HCT116 (cell line): ENCODE results near the gene MAMLD1. TPM values are rescaled to one million over a fixed set of nuclear protein-coding genes. Genes with fewer than 3 reads are reported as not detected.

Source experiments
- ATAC-seq: fragments of 200-7000 bp; cut with Tn5 transposase; 2 replicates; pipeline ENCODE4 v1.9.1; 2020; ENCODE audit warnings: mild to moderate bottlenecking, moderate library complexity
- BruUV-seq: library from RNA; stranded (reverse); fragments of 400-500 nt; replicated peaks from 2 replicates; lab custom pipeline; 2021; lab: Mats Ljungman, UMichigan
- CTCF ChIA-PET: fragments of 300-600 bp; sonication (Branson Sonifier 250); formaldehyde crosslinking; loops from one replicate; lab custom pipeline; 2021; ENCODE audit warnings: antibody characterized with exemption; lab: Charles Lee
- POLR2A ChIA-PET: fragments of 300-600, 350-600 bp; sonication (Branson Sonifier 250); formaldehyde crosslinking; loops from one replicate; lab custom pipeline; 2021; ENCODE audit warnings: antibody characterized with exemption; lab: Charles Lee
- RAD21 ChIA-PET, 2 experiments: fragments of 300-600 bp; sonication (Branson Sonifier 250); formaldehyde crosslinking; loops; one replicate each; lab custom pipeline; 2023; ENCODE audit warnings: low total read pairs in 2 of 2; ENCODE audit not compliant: uncharacterized antibody in 2 of 2, unreplicated experiment in 2 of 2, low non-redundant PET in 1 of 2; lab: Charles Lee
- DNase-seq: peaks from one replicate; pipeline ENCODE4 v3.0.0-alpha.2; 2010; ENCODE audit warnings: low read depth, low spot score
- H2AFZ ChIP-seq: fragments of 200-600 bp; shearing (Covaris generic), sonication (generic); 2 replicates; pipeline ENCODE4 v1.6.1; 2017; ENCODE audit warnings: low read depth, mixed run types, mixed read lengths, antibody characterized with exemption, low read length; ENCODE audit not compliant: poor library complexity, severe bottlenecking
- H3K27ac ChIP-seq: 2 replicates; pipeline ENCODE4 v1.5.1; 2012; ENCODE audit warnings: low read depth, low read length
- H3K27me3 ChIP-seq: fragments of 200-600 bp; sonication (generic); 2 replicates; pipeline ENCODE4 v1.6.1; 2016; ENCODE audit warnings: mixed run types, low read length, mixed read lengths; ENCODE audit not compliant: insufficient read depth
- H3K36me3 ChIP-seq, 2 experiments: fragments of 200-500 bp in 1 of 2; fragments of 200-600 bp in 1 of 2; sonication (Bioruptor generic) in 1 of 2; sonication (generic) in 1 of 2; 2 replicates each; pipeline versions ENCODE4 v1.5.1 to v1.6.1; 2014 to 2016; ENCODE audit warnings: low read length in 2 of 2, inconsistent platforms in 1 of 2, mixed read lengths in 1 of 2, mixed run types in 1 of 2; ENCODE audit not compliant: insufficient read depth in 2 of 2, control insufficient read depth in 1 of 2
- H3K4me1 ChIP-seq, 2 experiments: fragments of 200-600 bp in 1 of 2; sonication (generic) in 1 of 2; 2 replicates each; pipeline versions ENCODE4 v1.5.1 to v1.6.1; 2012 to 2017; ENCODE audit warnings: low read length in 2 of 2, inconsistent platforms in 1 of 2, mild to moderate bottlenecking in 1 of 2, mixed read lengths in 1 of 2, mixed run types in 1 of 2, moderate library complexity in 1 of 2; ENCODE audit not compliant: insufficient read depth in 2 of 2, control insufficient read depth in 1 of 2
- H3K4me2 ChIP-seq: fragments of 200-600 bp; sonication (generic); 2 replicates; pipeline ENCODE4 v1.6.1; 2017; ENCODE audit warnings: mixed run types, low read length, mixed read lengths
- H3K4me3 ChIP-seq, 2 experiments: fragments of 200-600 bp in 1 of 2; sonication (generic) in 1 of 2; replicated peaks in 1 of 2; 2 replicates each; pipeline ENCODE4 v1.5.1; 2011 to 2016; ENCODE audit warnings: low read length in 2 of 2, control low read depth in 1 of 2, low read depth in 1 of 2, mild to moderate bottlenecking in 1 of 2, mixed read lengths in 1 of 2, mixed run types in 1 of 2
- H3K79me2 ChIP-seq: fragments of 200-600 bp; sonication (generic); 2 replicates; pipeline ENCODE4 v1.6.1; 2017; ENCODE audit warnings: mild to moderate bottlenecking, mixed run types, low read length, moderate library complexity, mixed read lengths; ENCODE audit not compliant: insufficient read depth
- H3K9ac ChIP-seq: fragments of 200-600 bp; sonication (generic); 2 replicates; pipeline ENCODE4 v1.6.1; 2016; ENCODE audit warnings: low read length, mixed read lengths
- H3K9me2 ChIP-seq: fragments of 200-600 bp; sonication (generic), shearing (Covaris generic); 2 replicates; pipeline ENCODE4 v1.6.1; 2017; ENCODE audit warnings: mixed run types, mild to moderate bottlenecking, moderate library complexity; ENCODE audit not compliant: insufficient read depth
- H3K9me3 ChIP-seq, 2 experiments: fragments of 200-500 bp in 1 of 2; fragments of 200-600 bp in 1 of 2; sonication (Bioruptor generic) in 1 of 2; sonication (generic) in 1 of 2; 2 replicates each; pipeline ENCODE4 v1.6.1; 2014 to 2017; ENCODE audit warnings: low read length in 2 of 2, mixed read lengths in 2 of 2, inconsistent platforms in 1 of 2, low read depth in 1 of 2, mild to moderate bottlenecking in 1 of 2, mixed run types in 1 of 2, moderate library complexity in 1 of 2; ENCODE audit not compliant: control insufficient read depth in 1 of 2, insufficient read depth in 1 of 2
- H4K20me1 ChIP-seq: fragments of 200-600 bp; sonication (generic), shearing (Covaris generic); 2 replicates; pipeline ENCODE4 v1.6.1; 2017; ENCODE audit warnings: mixed run types, mild to moderate bottlenecking, moderate library complexity; ENCODE audit not compliant: insufficient read depth
- CBX3 ChIP-seq: IDR thresholded peaks from 2 replicates; pipeline ENCODE4 v1.6.1; 2012; ENCODE audit warnings: low read depth
- EGR1 ChIP-seq: IDR thresholded peaks from 2 replicates; pipeline ENCODE4 v1.6.1; 2012; ENCODE audit warnings: low read depth
- ELF1 ChIP-seq: IDR thresholded peaks from 2 replicates; pipeline ENCODE4 v1.6.1; 2012; ENCODE audit warnings: low read depth, borderline replicate concordance
- EZH2 ChIP-seq: fragments of 200-600 bp; sonication (generic); IDR thresholded peaks from 2 replicates; pipeline ENCODE4 v1.6.1; 2017; ENCODE audit warnings: antibody characterized with exemption, mixed run types
- EZH2phosphoT487 ChIP-seq: fragments of 200-600 bp; IDR thresholded peaks from 2 replicates; pipeline ENCODE4 v1.6.1; 2018; ENCODE audit warnings: antibody characterized with exemption, borderline replicate concordance
- FOSL1 ChIP-seq: IDR thresholded peaks from 2 replicates; pipeline ENCODE4 v1.6.1; 2012; ENCODE audit warnings: low read depth
- JUND ChIP-seq: IDR thresholded peaks from 2 replicates; pipeline ENCODE4 v1.6.1; 2012
- POLR2A ChIP-seq: IDR thresholded peaks from 2 replicates; pipeline ENCODE4 v1.7.0; 2011; ENCODE audit warnings: borderline replicate concordance; ENCODE audit not compliant: insufficient read depth, insufficient read length; ENCODE audit errors: extremely low read depth
- POLR2AphosphoS5 ChIP-seq: IDR thresholded peaks from 2 replicates; pipeline ENCODE4 v1.6.1; 2011; ENCODE audit warnings: mild to moderate bottlenecking, low read depth, low read length, moderate library complexity
- RAD21 ChIP-seq: IDR thresholded peaks from 2 replicates; pipeline ENCODE4 v1.6.1; 2012; ENCODE audit warnings: low read depth, mild to moderate bottlenecking
- SIN3A ChIP-seq: IDR thresholded peaks from 2 replicates; pipeline ENCODE4 v1.6.1; 2012; ENCODE audit warnings: low read depth
- SP1 ChIP-seq: IDR thresholded peaks from 2 replicates; pipeline ENCODE4 v1.6.1; 2012; ENCODE audit warnings: low read depth
- SRF ChIP-seq: IDR thresholded peaks from 2 replicates; pipeline ENCODE4 v1.6.1; 2012; ENCODE audit warnings: low read depth
- TCF7L2 ChIP-seq: IDR thresholded peaks from 2 replicates; pipeline ENCODE4 v1.7.0; 2011; ENCODE audit warnings: borderline replicate concordance, inconsistent platforms; ENCODE audit not compliant: insufficient read depth, insufficient read length; ENCODE audit errors: extremely low read depth
- ZFX ChIP-seq: fragments of 450-650 bp; IDR thresholded peaks from 2 replicates; pipeline ENCODE4 v1.6.1; 2017
- ZNF274 ChIP-seq: fragments of 200-500 bp; sonication (Bioruptor generic); IDR thresholded peaks from 2 replicates; pipeline ENCODE4 v1.6.1; 2014; ENCODE audit warnings: mild to moderate bottlenecking, low read depth, low read length, inconsistent platforms
- intact Hi-C: fragments of 100-400 bp; cut with micrococcal nuclease; formaldehyde crosslinking; loops from 2 replicates; pipeline ENCODE4 v1.10.0; 2022
- total RNA-seq: library from RNA; stranded (reverse); gene quantifications from one replicate; pipeline ENCODE4 v1.2.1, GENCODE V29; 2021; ENCODE audit not compliant: unreplicated experiment
- TF ChIP-seq, protein P1 (sequence below): IDR thresholded peaks from 2 replicates; pipeline ENCODE4 v1.6.1; 2012
- TF ChIP-seq, protein P2 (sequence below): IDR thresholded peaks from 2 replicates; pipeline ENCODE4 v1.6.1; 2012; ENCODE audit warnings: low read depth
- TF ChIP-seq, protein P3 (sequence below): IDR thresholded peaks from 2 replicates; pipeline ENCODE4 v1.6.1; 2012
- TF ChIP-seq, protein P4 (sequence below), 3 experiments: fragments of 200-600 bp in 1 of 3; sonication (generic) in 1 of 3; IDR thresholded peaks in 2 of 3; conservative IDR thresholded peaks in 1 of 3; 2 replicates each; pipeline ENCODE4 v1.5.1; 2012 to 2017; ENCODE audit warnings: low read depth in 2 of 3, low read length in 2 of 3, antibody characterized with exemption in 1 of 3, borderline replicate concordance in 1 of 3, control low read depth in 1 of 3, mild to moderate bottlenecking in 1 of 3, mixed read lengths in 1 of 3, mixed run types in 1 of 3, moderate library complexity in 1 of 3; ENCODE audit not compliant: insufficient read depth in 1 of 3

Gene MAMLD1
- total RNA-seq, 1 experiment from 2014 or later: 3.6 TPM

DNA sequence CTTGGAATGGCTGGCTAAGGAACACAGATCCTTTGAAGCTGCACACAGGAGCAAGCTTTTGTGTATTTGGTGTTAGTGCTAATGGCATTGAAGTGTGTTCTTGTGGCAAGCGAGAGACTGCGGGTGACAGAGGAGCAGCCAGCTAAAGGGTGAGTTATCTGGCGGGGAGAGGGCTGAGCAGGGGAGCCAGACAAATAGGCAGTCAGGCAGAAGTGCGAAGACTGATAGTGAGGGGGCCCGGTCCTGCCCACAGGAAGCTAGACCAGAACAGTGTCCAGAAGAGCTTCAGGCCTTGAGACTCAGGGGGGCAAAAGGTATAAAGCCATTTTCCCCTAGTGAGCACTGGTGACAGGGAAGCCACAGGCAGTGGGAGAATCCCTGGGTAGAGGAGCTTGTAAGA lies 49.6 kb upstream of the MAMLD1 start:
- intact Hi-C loops: no loop called here
- Histone ChIP-seq H2AFZ (no peak overlapping the region), H3K79me2 (no peaks in the 10 kb centered on the region), H3K36me3 (no peaks in the 10 kb centered on the region), H3K4me2 (no peak overlapping the region), H3K9me2 (no peaks in the 10 kb centered on the region), H3K27me3 (no peaks in the 10 kb centered on the region), H3K27ac (no peak overlapping the region), H3K9ac (no peak overlapping the region), H3K4me1 (no peaks in the 10 kb centered on the region), H3K4me3 (no peak overlapping the region), H4K20me1 (no peaks in the 10 kb centered on the region), H3K9me3 (no peaks in the 10 kb centered on the region)
- ChIA-PET RAD21 (no interaction called here), CTCF (no interaction called here), POLR2A (no interaction called here)
- DNase-seq (no peak), ATAC-seq (no peak)
- TF ChIP-seq, protein P1, sequence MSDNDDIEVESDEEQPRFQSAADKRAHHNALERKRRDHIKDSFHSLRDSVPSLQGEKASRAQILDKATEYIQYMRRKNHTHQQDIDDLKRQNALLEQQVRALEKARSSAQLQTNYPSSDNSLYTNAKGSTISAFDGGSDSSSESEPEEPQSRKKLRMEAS: no peak
- TF ChIP-seq EGR1 (no peak), EZH2 (no peak), FOSL1 (no peak), EZH2phosphoT487 (no peak), SRF (no peak), ZFX (no peak), POLR2AphosphoS5 (no peak), CBX3 (no peak), POLR2A (no peak), TCF7L2 (no peak), JUND (no peak), ZNF274 (no peak), SIN3A (no peak), ELF1 (no peak), RAD21 (no peak), SP1 (no peak)
- TF ChIP-seq, protein P2, sequence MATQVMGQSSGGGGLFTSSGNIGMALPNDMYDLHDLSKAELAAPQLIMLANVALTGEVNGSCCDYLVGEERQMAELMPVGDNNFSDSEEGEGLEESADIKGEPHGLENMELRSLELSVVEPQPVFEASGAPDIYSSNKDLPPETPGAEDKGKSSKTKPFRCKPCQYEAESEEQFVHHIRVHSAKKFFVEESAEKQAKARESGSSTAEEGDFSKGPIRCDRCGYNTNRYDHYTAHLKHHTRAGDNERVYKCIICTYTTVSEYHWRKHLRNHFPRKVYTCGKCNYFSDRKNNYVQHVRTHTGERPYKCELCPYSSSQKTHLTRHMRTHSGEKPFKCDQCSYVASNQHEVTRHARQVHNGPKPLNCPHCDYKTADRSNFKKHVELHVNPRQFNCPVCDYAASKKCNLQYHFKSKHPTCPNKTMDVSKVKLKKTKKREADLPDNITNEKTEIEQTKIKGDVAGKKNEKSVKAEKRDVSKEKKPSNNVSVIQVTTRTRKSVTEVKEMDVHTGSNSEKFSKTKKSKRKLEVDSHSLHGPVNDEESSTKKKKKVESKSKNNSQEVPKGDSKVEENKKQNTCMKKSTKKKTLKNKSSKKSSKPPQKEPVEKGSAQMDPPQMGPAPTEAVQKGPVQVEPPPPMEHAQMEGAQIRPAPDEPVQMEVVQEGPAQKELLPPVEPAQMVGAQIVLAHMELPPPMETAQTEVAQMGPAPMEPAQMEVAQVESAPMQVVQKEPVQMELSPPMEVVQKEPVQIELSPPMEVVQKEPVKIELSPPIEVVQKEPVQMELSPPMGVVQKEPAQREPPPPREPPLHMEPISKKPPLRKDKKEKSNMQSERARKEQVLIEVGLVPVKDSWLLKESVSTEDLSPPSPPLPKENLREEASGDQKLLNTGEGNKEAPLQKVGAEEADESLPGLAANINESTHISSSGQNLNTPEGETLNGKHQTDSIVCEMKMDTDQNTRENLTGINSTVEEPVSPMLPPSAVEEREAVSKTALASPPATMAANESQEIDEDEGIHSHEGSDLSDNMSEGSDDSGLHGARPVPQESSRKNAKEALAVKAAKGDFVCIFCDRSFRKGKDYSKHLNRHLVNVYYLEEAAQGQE: no peak
- TF ChIP-seq, protein P3, sequence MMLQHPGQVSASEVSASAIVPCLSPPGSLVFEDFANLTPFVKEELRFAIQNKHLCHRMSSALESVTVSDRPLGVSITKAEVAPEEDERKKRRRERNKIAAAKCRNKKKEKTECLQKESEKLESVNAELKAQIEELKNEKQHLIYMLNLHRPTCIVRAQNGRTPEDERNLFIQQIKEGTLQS: no peak
- TF ChIP-seq, protein P4, sequence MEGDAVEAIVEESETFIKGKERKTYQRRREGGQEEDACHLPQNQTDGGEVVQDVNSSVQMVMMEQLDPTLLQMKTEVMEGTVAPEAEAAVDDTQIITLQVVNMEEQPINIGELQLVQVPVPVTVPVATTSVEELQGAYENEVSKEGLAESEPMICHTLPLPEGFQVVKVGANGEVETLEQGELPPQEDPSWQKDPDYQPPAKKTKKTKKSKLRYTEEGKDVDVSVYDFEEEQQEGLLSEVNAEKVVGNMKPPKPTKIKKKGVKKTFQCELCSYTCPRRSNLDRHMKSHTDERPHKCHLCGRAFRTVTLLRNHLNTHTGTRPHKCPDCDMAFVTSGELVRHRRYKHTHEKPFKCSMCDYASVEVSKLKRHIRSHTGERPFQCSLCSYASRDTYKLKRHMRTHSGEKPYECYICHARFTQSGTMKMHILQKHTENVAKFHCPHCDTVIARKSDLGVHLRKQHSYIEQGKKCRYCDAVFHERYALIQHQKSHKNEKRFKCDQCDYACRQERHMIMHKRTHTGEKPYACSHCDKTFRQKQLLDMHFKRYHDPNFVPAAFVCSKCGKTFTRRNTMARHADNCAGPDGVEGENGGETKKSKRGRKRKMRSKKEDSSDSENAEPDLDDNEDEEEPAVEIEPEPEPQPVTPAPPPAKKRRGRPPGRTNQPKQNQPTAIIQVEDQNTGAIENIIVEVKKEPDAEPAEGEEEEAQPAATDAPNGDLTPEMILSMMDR (IDR thresholded peaks at IDR 0.05 in 2 of 3, conservative IDR thresholded peaks at IDR 0.05 in 1 of 3; ENCODE audit: borderline replicate concordance in 1 of 3, insufficient read depth in 1 of 3, low read depth in 2 of 3, low read length in 2 of 3): no peak
- no TSS peak for BruUV-seq
